Fibroblast of gingiva (primary cell): ENCODE results near the gene EMP3.

Experiments used
- DNase-seq: peaks from one replicate; pipeline ENCODE4 v3.0.0-alpha.2; 2011; ENCODE audit warnings: low read depth

Gene EMP3

DNA sequence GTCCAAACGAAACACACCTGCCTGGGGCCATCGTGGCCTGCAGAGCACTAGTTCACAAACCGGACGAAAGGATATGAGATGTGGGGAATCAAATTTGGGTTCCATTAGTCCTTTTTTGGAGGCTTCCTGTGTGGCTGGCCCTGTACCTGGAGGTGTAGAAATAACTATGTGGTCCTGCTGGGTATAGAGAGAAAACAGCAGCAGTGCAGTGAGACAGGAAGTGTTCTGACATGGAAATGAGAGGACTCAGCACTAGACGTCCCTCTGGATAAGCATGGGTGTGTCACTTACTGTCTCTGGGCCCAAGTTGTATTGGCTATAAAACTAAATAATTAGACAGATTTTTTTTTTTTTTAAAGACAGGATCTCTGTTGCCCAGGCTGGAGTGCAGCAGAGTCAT, 53.7 kb downstream of the EMP3 start:
- DNase-seq = no peak
